GM19324 (cell line): Measurements from ENCODE around the gene TTF1.
A peak's percentile ranks its signal among the peaks of the same experiment; 100 is the strongest.

Experiments used
- ATAC-seq: cut with Tn5 transposase; IDR thresholded peaks from one replicate; pipeline ENCODE4 v1.9.1; 2021; ENCODE audit warnings: mild to moderate bottlenecking, moderate library complexity; ENCODE audit not compliant: unreplicated experiment, low FRiP score

The TTF1 gene

DNA sequence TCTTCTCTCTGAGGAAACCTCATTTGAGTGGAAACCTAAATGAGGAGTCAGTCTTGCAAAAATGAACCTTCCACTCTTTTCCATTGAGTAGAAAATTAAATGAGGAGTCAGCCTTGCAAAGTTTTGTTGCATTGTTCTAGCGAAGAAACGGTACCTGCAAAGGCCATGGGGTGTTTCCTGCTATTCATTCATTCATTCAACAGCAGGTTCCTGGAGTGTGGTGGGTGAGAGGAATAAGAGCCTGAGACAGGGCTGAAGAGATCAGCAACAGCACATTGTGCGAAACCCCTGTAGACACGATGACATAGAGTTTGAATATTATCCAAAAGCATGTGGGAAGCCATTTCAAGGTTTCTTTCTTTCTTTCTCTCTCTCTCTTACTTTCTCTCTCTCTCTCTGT, 37.2 kb downstream of the TTF1 start:
- no peak for ATAC-seq

DNA sequence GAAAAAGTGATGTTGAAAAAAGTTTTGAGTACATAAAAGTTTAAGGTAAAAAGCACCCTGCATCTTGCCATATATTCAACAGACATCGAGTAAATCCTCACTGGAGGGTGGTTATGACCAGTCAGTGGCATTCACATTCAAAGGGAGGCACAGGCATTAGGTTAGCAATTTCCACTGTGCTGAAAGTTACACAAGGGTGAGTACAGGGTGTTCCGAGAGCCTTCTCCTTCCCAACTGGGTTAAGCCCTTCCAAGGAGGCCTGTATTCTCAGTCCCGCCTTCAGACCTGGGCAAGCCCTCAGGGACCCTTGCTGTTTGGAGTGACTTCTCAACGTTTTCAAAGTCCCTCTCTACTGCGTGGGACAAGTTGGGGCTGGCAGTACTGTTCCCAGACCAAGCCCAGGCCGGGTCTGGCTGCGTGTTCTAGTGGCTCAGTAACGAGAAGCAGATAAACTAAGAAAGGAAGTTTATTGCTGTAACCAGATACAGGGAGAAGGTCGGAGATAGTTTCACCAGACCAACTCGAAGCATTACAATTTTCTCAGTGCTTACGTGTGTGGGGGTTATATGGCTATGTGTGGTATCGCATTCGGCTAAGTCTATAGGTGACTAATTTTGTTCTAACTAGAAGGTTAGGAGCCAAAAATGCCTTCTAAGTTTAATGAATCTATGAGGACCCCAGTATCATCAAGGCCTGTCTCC, 38.9 kb downstream of the TTF1 start:
- ATAC-seq = no peak

DNA sequence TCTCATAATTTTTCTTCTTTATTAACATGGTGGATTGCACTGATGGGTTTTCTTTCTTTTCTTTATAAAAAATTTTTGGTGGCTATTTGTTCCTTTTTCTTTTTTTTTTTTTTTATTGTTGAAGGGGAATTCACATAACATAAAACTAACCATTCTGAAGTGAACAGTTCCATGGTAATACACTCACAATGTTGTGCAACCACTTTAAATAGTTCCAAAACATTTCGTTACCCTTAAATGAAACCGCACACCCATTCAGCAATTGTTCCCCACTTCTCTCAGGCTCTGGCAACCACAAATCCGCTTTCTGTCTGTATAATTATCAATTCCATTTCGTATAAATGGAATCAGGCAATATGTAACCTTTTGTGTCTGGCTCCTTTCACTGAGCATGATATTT, 40.2 kb downstream of the TTF1 start:
- ATAC-seq = no peak

DNA sequence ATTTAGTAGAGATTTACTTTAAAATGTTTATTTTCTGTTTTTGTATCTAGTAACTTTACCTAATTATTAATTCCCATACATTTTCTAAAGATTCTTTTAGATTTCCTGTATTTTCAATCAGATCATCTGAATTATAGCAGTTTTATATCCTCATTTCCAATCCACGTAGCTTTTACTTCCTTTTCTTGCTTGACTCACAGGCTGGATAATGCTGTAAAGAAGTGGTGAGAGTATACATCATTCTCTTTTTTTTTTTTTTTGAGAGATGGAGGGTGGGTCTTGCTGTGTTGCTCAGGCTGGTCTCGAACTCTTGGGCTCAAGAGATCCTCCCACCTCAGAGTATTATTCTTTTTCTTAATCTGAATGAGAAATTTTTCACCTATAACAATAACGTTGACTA, 40.7 kb downstream of the TTF1 start:
- no peak for ATAC-seq

DNA sequence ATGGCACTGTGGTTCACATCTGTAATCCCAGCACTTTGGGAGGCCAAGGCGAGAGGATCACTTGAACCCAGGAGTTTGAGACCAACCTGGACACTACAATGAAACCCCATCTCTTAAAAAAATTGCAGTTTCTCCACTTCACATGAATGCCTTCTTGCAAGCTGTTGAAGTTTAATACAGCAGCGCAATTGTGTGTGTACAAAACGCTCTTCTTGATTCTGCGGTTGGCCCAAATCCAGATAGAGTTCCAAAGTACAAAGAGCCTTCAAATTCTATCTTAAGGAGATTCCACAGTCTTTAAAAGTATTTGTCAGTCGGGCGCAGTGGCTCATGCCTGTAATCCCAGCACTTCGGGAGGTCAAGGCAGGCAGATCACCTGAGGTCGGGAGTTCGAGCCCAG, 42.6 kb downstream of the TTF1 start:
- ATAC-seq = no peak

DNA sequence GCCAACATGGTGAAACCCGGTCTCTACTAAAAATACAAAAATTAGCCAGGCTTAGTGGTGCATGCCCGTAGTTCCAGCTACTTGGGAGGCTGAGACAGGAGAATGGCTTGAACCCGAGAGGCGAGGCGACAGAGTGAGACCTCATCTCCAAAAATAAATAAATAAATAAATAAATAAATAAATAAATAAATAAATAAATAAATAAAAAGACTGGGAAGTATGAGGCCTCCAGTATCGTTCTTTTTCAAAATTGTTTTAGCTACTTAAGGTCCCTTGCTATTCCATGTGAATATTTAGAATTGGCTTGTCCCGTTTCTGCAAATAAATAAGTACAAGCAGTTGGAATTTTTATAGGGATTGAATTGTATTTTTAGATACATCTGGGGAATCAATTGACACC, 48.9 kb downstream of the TTF1 start:
- no peak for ATAC-seq

DNA sequence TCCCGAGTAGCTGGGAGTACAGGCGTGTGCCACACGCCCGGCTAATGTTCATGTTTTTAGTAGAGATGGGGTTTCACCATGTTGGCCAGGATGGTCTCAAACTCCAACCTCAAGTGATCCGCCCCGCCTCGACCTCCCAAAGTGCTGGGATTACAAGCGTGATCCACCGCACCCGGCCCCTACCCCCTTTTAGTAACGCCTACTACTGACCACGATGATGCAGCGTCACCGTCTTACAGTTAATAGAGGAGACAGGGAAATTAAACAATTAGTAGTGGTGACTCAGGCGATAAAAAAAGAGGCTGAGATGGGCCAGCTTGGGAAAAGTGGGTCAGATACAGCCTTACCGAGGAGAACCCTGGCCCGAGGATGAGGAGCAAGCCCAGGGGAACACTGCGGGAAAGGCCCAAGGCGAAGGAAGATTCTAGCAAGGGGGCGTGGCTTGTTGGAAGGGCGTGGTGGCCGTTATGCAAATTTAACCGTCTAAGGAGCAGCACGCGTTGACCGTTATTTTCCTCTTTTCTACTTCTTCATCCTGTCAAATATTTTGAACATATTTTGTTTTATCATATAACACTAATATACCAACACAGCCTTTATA, 50.2 kb downstream of the TTF1 start:
- ATAC-seq = no peak

DNA sequence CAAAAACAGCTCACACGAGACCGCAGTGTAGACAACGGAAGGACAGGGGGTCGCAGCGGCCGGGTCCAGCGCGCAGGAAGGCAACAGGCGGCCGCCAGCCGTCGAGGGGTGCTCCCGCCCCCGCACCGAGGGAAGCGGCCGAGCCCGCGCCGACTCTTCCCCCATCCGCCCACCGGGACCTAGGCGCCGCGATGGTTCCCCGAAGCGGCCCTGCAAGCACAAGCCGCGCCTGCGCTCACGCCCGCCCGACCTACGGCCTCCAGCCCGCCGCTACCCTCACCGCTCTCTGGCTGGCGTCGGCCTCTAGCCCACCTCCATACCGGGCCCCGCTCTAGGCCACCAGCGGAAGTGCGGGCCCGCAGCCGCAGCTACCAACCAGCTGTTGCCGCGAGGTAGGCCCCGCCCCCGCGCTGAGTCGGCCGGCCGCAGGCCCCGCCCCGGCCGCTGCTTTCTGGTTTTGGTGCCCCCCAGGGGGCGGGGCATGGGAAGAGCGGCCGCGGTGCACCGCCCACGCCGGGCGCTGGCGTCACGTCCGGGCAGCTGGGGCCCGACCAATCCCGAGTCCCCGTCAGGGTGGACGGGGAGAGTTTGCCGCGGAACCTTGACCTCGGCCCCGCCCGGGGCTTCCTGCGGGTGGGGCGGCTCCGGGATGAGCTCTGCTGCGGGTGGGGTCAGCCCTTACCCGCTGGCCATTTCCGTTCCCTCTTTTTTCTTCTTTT, 51.8 kb downstream of the TTF1 start, which contains the start of gene SETX:
Gene SETX, minus strand, starts transcription at position 350 of the 719 bp plus-strand sequence. CDS start 5,558 bp downstream, outside the sequence.
- peak; percentile 90 for ATAC-seq

DNA sequence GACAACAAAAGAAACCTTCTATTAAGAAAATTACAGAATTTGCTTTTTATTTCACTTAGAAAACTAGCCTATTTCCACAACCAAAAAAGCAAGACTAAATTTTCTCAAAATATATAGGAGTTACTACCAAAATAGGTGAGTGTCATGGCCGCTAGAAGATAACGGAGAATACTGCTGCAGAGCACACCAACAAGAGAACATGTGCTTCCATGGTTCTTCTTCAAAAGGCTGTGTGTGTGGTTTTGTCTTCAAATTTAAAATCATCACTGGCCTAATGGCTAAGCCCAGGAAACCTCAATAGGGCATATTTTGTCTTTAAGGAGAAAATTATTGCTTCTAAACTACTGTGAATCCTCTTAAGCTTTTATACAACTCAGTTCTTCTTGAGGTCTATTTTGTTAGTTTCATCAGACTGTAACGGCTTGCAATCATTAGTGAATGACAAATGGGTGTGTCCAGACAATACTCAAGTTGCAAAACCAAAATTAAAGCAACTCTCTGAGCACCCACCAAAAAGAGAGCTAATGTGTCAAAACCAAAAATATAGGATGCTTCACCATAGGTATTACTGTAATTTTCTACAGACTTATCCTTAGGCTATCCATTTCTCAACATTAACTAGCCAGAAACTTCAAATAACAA, 55.1 kb downstream of the TTF1 start:
- no peak for ATAC-seq

DNA sequence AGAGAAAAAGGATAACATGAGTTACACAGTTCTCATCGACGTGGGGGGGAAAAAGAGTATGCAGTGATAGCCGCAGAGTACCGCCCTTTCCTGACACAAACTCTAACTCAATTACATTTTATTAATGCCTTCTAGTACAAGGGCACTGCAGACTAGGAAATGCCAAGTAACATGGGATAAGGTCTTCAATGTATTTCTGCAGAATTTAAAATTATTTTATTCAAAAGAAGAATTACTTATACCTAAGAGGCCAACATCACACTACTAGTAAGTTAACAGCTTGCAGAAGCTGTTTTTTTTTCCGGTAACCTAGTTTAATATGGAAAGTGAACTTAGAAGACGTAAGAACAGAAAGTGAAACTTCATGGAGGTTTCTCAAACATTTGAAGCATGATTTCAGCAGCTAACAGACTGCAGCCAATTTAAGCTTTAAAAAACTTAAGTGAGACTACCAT, 55.8 kb downstream of the TTF1 start:
- no peak for ATAC-seq

DNA sequence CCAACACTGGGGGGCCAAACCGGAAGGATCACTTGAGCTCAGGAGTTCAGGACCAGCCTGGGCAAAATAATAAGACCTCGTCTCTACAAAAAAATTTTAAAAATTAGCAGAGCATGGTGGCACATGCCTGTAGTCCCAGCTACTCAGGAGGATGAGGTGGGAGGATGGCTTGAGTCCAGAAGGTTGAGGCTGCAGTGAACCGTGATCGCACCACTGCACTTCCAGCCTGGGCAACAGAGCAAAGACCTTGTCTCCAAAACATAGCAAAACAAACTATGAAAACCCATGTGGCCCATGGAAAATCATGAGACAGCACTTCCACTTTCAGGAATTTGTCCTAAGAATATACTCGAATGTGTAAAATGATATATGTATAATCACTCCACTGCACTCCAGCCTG, 58.0 kb downstream of the TTF1 start:
- no peak for ATAC-seq

DNA sequence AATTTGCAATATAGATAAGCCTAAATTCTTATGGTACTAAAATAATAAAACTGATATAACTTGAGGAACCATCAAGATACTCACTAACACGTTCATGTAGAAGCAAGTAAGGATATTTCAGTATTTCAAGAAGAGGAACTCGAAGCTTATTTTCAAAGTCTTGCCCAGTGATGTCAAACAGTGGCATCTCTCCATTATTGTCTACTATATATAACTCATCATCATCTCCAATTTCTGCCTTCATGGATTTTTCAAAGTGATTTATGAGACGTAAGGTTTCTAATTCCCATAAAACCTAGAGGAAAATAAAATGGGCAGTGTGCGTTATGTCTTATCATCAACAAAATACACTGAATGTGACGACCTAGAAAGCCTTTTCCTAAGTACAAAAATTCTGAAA, 60.5 kb downstream of the TTF1 start:
- ATAC-seq = no peak

DNA sequence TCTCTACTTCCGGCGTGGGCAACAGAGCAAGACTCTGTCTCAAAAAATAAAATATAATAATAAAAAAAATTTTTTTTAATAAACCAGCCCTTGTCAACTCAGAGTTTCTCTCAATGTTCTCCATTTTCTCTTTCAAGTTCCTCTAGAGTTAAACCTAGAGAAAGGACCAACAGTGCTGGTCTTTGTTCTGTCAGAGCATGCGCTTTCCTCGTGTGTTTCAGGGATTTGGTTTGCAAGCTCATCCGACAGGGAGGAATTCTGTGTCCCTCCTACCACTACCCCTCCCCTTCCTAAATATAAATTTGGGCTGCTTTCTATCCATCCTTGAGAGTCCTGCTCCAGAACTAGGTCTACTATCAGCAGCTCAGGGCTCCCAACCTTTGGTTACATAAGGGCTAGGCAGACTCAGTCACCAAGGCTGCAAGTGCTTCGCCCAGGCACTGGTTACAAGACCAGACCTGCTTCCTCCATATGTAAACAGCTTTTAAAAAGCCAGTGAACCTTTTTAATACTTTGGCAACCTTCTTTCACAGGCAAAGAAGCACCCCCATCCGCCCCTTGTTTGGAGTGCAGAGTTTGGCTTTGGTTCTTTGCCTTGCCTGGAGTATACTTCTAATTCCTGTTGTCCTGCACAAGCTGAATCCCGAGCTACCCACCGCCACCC, 65.3 kb downstream of the TTF1 start:
- no peak for ATAC-seq

DNA sequence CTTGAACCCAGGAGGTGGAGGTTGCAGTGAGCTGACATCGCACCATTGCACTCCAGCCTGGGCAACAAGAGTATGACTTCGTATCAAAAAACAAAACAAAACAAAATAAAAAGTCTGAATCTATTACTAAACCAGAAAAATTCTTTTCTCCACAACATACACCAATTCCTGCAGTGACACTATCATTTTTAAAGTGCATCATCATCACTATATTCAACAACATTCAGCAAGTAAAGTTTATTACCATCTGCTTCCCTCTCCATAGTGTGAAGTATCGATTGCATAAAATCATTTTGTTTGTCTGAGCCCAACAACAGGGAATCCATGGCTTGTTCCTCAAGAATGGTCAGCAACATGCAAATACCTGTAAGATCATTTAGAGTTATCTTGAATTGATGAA, 72.3 kb downstream of the TTF1 start:
- no peak for ATAC-seq

DNA sequence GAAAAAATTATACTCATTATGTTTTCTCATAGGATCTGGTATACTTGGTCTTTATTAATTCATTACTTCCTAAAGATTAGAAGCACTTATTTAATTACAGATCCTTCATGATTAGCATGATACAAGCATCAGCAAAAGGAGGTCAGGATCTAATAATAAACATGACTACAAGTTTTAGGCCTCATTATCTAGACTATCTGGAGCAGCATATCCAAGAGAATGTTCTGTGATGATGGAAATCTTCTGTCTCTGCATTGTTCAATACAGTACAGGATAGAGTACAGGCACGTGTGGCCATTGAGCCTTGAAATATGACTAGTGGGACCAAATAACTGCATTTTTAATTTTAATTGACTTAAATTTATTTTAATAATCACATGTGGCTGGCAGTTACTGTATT, 73.1 kb downstream of the TTF1 start:
- no peak for ATAC-seq

DNA sequence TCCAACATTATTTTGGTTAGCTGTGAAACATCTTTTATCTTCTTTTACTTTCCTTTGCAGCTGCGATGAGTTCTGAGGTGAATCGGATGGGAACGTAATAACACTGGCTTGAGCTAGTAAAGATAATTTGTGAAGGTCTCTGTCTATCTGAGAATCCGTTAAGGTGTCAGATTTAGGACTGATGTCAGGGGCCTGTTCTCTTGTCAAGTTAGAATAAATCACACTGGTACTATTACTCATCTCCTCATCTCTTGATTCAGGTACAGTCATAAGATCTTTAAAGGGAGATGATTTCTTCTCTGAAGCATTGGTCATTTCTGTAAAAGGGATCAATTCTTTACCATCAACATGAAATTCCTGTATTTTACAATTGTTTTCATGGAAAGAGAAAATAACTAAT, 78.1 kb downstream of the TTF1 start:
- no peak for ATAC-seq

DNA sequence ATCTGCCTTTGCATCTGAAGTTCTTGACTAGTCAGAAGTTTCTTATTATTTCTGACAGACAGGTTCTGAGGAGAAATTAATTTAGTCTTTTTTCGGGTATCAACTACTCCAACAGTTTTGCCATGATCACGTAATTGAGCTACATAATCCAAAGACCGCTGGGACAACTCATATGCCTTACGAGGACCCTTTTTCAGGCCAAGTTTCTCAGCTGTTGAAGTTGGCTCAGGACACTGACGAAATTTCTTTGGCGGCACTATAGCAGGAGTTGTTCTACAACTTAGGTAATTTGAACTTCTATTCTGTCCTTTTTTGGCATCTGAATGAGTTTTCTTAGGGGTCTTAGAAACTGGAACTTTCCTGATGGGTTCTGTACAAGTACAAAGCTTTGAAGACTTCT, 79.1 kb downstream of the TTF1 start:
- no peak for ATAC-seq
